Esophagus mucosa (tissue), 1 donor: ENCODE results near the gene GULP1. TPM values are rescaled to one million over a fixed set of nuclear protein-coding genes. Genes with fewer than 3 reads are reported as not detected.

Experiments
- ATAC-seq: fragments of 200-7000 bp; cut with Tn5 transposase; one replicate; pipeline ENCODE4 v1.9.1; 2020
- total RNA-seq: library from RNA; stranded (reverse); gene quantifications from one replicate; pipeline ENCODE4 v1.2.4, GENCODE V29; 2023
- donor health status: DM: yes; HTN: yes; CAD: no.

Gene GULP1
- total RNA-seq, 1 donor from 2014 or later, result 10.2 TPM

- no peak for ATAC-seq
Observed at GRCh38 chr2:188326290-188326668, 34.6 kb downstream of the GULP1 start.

GRCh38 chr2:188326669-188327301, 35.1 kb downstream of the GULP1 start:
- ATAC-seq, result no peak

GRCh38 chr2:188327518-188328213, 36.0 kb downstream of the GULP1 start:
- ATAC-seq, result no peak

- no peak for ATAC-seq
Observed at GRCh38 chr2:188328419-188328818, 36.7 kb downstream of the GULP1 start.

- ATAC-seq, result no peak
Observed at GRCh38 chr2:188330316-188331053, 38.8 kb downstream of the GULP1 start.

GRCh38 chr2:188332619-188333018, 40.9 kb downstream of the GULP1 start:
- ATAC-seq, result no peak

GRCh38 chr2:188333751-188334524, 42.3 kb downstream of the GULP1 start:
- ATAC-seq, result no peak

- ATAC-seq, result no peak
Observed at GRCh38 chr2:188338463-188338862, 46.8 kb downstream of the GULP1 start.

- ATAC-seq, result no peak
Observed at GRCh38 chr2:188340257-188340656, 48.6 kb downstream of the GULP1 start.

GRCh38 chr2:188345020-188345419, 53.3 kb downstream of the GULP1 start:
- ATAC-seq, result no peak

GRCh38 chr2:188345426-188345825, 53.8 kb downstream of the GULP1 start:
- no peak for ATAC-seq

- ATAC-seq, result no peak
Observed at GRCh38 chr2:188345831-188346458, 54.3 kb downstream of the GULP1 start.

GRCh38 chr2:188349019-188349418, 57.3 kb downstream of the GULP1 start:
- ATAC-seq, result no peak

GRCh38 chr2:188353282-188353681, 61.6 kb downstream of the GULP1 start:
- no peak for ATAC-seq

- no peak for ATAC-seq
Observed at GRCh38 chr2:188360485-188361263, 69.0 kb downstream of the GULP1 start.

GRCh38 chr2:188364033-188364630, 72.5 kb downstream of the GULP1 start:
- no peak for ATAC-seq

GRCh38 chr2:188365058-188365641, 73.5 kb downstream of the GULP1 start:
- no peak for ATAC-seq

GRCh38 chr2:188367164-188367563, 75.5 kb downstream of the GULP1 start:
- no peak for ATAC-seq

- peak; percentile 66 for ATAC-seq
Observed at GRCh38 chr2:188369365-188369764, 77.7 kb downstream of the GULP1 start.

- ATAC-seq, result no peak
Observed at GRCh38 chr2:188378371-188378950, 86.8 kb downstream of the GULP1 start.
